Limb (tissue), 2 donors: ENCODE data around the gene EMILIN3.
"Not testable (repeated sequence)": the region's sequence is repeated elsewhere in the genome, so short reads cannot be mapped to it uniquely, and the experiment has no call there.

Experiments
- DNase-seq, 2 donors: peaks; one replicate each; pipeline ENCODE4 v3.0.0-alpha.2; 2016; ENCODE audit errors: extremely low spot score in 2 of 2

EMILIN3 gene

DNA sequence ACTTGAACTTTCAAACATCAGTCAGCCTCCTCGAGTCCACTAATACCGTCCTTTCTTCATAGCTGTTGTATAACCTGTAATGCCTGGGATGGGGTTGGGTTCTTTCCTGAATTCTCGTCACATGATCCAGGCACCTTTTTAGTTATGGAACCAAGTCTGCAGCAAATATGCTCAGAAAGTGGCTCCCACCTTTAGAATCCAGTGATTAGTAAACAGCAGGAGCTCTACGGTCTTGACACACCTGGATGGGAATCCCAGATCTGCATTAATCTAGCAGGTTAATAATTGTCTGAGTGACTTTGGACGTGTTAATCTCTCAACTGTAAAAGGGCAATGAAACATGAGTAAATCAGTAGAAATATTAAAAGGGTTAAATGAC is 48.4 kb downstream of the EMILIN3 start:
- DNase-seq, result no peak

DNA sequence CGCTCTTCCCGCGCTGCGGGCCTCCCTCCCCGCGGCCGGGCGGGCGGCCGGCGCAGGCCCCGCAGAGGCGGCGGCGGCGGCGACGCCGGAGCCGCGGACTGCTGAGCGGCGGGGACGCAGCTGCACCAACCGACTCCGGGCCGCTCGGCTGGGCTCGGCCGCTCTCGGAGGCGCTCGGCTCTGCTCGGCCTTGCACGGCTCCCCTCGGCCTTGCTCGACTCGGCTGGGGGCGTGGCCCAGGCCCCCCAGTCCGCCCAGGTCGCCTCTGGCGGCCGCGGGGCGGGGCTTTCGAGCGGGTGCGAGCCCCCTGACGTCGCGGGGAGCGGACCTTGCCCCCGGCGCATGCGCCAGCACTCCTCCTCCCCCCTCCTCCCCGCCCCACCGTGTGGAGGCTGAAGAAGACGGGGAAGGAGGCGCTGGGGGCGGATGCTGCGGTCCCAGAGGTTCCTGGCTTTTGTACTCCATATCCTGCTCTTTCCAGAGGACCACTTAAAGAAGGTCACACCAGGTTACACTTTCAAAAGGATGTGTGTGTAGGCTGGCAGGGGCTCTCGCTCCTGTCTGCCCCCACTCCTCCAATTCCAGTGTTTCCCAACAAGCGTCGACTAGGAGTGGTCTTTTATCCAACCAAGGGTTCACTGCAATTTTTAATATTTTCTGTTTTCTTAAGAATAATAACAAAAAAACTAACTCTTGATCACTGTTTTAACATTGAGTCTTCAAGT is 48.9 kb downstream of the EMILIN3 start, which contains the start of gene ZHX3:
TSS of gene ZHX3 (minus strand) at position 186 of the 725 bp plus-strand sequence. CDS start 112,815 bp downstream, outside the sequence.
- DNase-seq, result peak; percentile 98

DNA sequence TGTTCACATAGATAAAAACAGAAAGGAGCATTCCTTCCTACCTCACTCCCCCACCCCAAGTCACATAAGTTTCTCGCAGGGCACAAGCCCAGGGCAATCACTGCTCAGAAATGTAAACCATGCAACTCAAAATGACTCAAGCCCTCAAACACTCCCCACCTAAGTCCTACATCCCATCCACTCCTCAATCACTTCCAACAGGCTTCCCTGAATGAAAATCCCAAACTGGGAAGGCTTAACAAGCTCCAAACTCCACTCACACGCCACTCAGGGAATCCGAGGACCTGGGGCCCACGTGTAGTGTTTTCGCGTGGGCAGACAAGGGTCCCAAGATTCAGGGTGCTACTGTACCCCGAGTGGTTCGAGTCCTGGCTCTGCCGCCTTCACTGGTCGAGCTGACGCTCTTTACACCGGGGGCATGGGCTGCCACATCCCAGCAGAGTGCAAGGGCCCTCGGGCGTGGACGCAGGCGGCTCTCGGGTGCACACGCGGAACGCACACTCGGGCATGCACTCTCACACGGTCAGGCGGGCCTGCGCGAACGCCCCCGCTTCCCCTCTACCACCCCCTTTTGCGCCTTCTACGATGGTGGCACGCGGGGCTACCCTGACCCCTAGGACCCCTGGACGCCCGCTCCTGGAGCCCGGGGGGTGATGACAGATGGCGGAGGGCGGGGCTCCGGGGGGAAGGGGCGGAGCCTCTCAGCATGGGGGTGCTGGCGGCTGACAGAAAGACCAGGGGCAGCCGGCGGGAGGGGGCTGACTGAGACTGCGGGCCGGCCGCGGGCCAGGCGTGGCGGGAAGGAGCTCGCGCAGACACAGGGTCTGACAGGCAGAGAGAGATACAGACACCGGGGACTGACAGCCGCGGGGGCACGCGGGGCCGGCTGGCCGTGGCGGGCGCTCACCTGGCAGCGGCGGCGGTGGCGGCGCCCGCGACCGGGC is 49.7 kb downstream of the EMILIN3 start:
- peak; percentile 42 to 89 for DNase-seq

DNA sequence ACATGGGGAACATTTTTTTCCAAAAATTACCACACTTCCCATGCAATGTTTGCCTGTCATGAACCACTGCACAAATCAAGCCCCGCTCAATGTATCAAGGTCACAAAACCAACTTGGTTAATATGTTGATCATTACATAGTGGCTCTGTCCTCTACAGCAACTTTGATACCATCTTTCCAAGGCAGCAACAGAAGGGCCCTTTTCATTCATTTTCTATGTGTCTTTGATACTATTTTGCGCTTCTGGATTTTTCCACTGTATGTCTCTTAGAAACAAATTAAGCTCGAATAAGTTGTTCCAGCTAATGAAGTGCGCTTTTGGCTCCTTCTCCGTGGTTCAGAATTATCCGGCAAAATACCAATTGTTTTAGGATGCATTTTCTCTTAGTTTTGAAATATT is 50.6 kb downstream of the EMILIN3 start:
- no peak for DNase-seq

DNA sequence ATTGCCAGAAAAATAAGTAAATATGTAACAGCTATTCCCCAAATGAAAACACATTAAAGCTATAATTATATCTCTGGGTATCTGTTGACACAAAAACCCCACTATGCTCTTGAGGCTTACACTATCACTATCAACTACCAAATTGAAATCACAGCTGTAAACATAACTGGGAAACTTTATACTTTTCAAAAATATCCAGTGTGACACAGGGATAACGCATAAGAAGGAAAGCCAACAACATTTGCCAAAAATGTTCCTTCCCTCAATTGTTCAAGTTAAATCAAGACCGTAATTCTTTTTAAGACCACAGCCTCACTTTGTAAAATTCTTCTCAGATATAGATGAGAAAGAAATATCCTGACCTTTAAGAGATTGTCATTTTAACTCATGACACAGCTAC is 52.2 kb downstream of the EMILIN3 start:
- DNase-seq, result no peak

DNA sequence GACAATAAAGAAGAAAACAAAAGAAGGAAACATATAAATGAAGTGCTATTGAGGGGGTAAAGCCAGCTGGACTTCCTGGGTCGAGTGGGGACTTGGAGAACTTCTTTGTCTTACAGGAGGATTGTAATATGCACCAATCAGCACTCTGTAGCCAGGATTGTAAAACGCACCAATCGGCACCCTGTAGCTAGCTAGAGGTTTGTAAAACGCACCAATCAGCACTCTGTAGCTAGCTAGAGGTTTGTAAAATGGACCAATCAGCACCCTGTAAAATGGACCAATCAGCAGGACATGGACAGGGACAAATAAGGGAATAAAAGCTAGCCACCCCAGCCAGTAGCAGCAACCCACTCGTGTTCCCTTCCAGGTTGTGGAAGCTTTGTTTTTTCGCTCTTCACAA is 54.6 kb downstream of the EMILIN3 start:
- DNase-seq, result not testable (repeated sequence)
